Mesodermal cell (in vitro differentiated cells): Measurements from ENCODE around the gene RWDD4.

Experiments
- H3K27ac ChIP-seq: 2 replicates; pipeline ENCODE4 v1.7.0; 2013; ENCODE audit warnings: mild to moderate bottlenecking, low read depth, low read length, moderate library complexity; ENCODE audit not compliant: severe bottlenecking
- H3K36me3 ChIP-seq: 2 replicates; pipeline ENCODE4 v1.7.1; 2013; ENCODE audit warnings: mild to moderate bottlenecking, low read length, moderate library complexity; ENCODE audit not compliant: control insufficient read depth, insufficient read depth
- H3K4me1 ChIP-seq: one replicate; pipeline ENCODE4 v1.7.1; 2013; ENCODE audit warnings: mild to moderate bottlenecking, low read length; ENCODE audit not compliant: insufficient read depth, control insufficient read depth, poor library complexity, severe bottlenecking
- H3K4me3 ChIP-seq: 2 replicates; pipeline ENCODE4 v1.7.0; 2013; ENCODE audit warnings: low read length, control low read depth, mild to moderate bottlenecking; ENCODE audit not compliant: insufficient read depth, poor library complexity, severe bottlenecking; ENCODE audit errors: extremely low read depth
- H3K9me3 ChIP-seq: 2 replicates; pipeline ENCODE4 v1.7.1; 2013; ENCODE audit warnings: mild to moderate bottlenecking, low read length, moderate library complexity; ENCODE audit not compliant: control insufficient read depth
- WGBS, 2 experiments: methylation state at CpG; one replicate each; pipeline ENCODE4 v1.1.5; 2013; ENCODE audit warnings: missing lambda C conversion rate in 2 of 2; ENCODE audit not compliant: insufficient coverage in 2 of 2; 5-methylcytosine and 5-hydroxymethylcytosine counted together

The RWDD4 gene

GRCh38 chr4:183620421-183620820 lies 38.6 kb downstream of the RWDD4 start:
- H3K4me1 ChIP-seq, result no peaks in the 10 kb centered on the region
- no peak overlapping the region for H3K27ac ChIP-seq
- no peak overlapping the region for H3K4me3 ChIP-seq
- no peaks in the 10 kb centered on the region for H3K9me3 ChIP-seq
- H3K36me3 ChIP-seq, result no peaks in the 10 kb centered on the region
- 100% methylated on average over 1 of the region's 2 CpGs for WGBS, 2 experiments

GRCh38 chr4:183618681-183619080 lies 40.3 kb downstream of the RWDD4 start:
- Histone ChIP-seq H3K4me1 (no peaks in the 10 kb centered on the region), H3K9me3 (no peaks in the 10 kb centered on the region), H3K4me3 (no peak overlapping the region), H3K36me3 (no peaks in the 10 kb centered on the region), H3K27ac (no peak overlapping the region)
- 83 to 94% methylated on average over 3 of the region's 4 CpGs for WGBS, 2 experiments

GRCh38 chr4:183617075-183617474 lies 41.9 kb downstream of the RWDD4 start:
- no peaks in the 10 kb centered on the region for H3K9me3 ChIP-seq
- H3K4me3 ChIP-seq, result no peak overlapping the region
- no peak overlapping the region for H3K27ac ChIP-seq
- 98 to 100% methylated on average over 2 of the region's 2 CpGs for WGBS, 2 experiments
- no peaks in the 10 kb centered on the region for H3K36me3 ChIP-seq
- H3K4me1 ChIP-seq, result no peaks in the 10 kb centered on the region

- Histone ChIP-seq H3K4me1 (no peaks in the 10 kb centered on the region), H3K36me3 (no peaks in the 10 kb centered on the region), H3K27ac (no peak overlapping the region), H3K4me3 (no peak overlapping the region), H3K9me3 (no peaks in the 10 kb centered on the region)
- WGBS, 2 experiments, result 86 to 87% methylated on average over 16 to 20 of the region's 20 CpGs
These were observed 46.4 kb downstream of the RWDD4 start for GRCh38 chr4:183612329-183613250.

- H3K4me3 ChIP-seq, result no peak overlapping the region
- no peak overlapping the region for H3K27ac ChIP-seq
- no peaks in the 10 kb centered on the region for H3K9me3 ChIP-seq
- no peaks in the 10 kb centered on the region for H3K36me3 ChIP-seq
- 91% methylated on average over 5 of the region's 15 CpGs; no CpG with 5 or more reads in 1 of the 2 experiments for WGBS, 2 experiments
- H3K4me1 ChIP-seq, result no peaks in the 10 kb centered on the region
These were observed 47.7 kb downstream of the RWDD4 start for GRCh38 chr4:183611210-183611830.

- Histone ChIP-seq H3K4me3 (no peak overlapping the region), H3K9me3 (no peaks in the 10 kb centered on the region), H3K27ac (no peak overlapping the region), H3K36me3 (no peaks in the 10 kb centered on the region), H3K4me1 (no peaks in the 10 kb centered on the region)
- WGBS, 2 experiments, result 92 to 97% methylated on average over 6 to 7 of the region's 7 CpGs
These were observed 48.4 kb downstream of the RWDD4 start for GRCh38 chr4:183610613-183611012.

- Histone ChIP-seq H3K36me3 (no peaks in the 10 kb centered on the region), H3K27ac (no peak overlapping the region), H3K4me1 (no peaks in the 10 kb centered on the region), H3K4me3 (no peak overlapping the region), H3K9me3 (no peaks in the 10 kb centered on the region)
- 86 to 100% methylated on average over 2 of the region's 2 CpGs for WGBS, 2 experiments
These were observed 49.0 kb downstream of the RWDD4 start for GRCh38 chr4:183610033-183610432.

GRCh38 chr4:183609151-183609550 lies 49.8 kb downstream of the RWDD4 start:
- H3K9me3 ChIP-seq, result no peaks in the 10 kb centered on the region
- no peaks in the 10 kb centered on the region for H3K36me3 ChIP-seq
- 92% methylated on average over 5 to 6 of the region's 9 CpGs for WGBS, 2 experiments
- no peak overlapping the region for H3K27ac ChIP-seq
- no peak overlapping the region for H3K4me3 ChIP-seq
- no peaks in the 10 kb centered on the region for H3K4me1 ChIP-seq

GRCh38 chr4:183607894-183608293 lies 51.1 kb downstream of the RWDD4 start:
- no peak overlapping the region for H3K27ac ChIP-seq
- 93 to 100% methylated on average over 2 to 3 of the region's 4 CpGs for WGBS, 2 experiments
- no peak overlapping the region for H3K4me3 ChIP-seq
- no peaks in the 10 kb centered on the region for H3K9me3 ChIP-seq
- no peaks in the 10 kb centered on the region for H3K36me3 ChIP-seq
- no peaks in the 10 kb centered on the region for H3K4me1 ChIP-seq

GRCh38 chr4:183602557-183603027 lies 56.4 kb downstream of the RWDD4 start:
- H3K4me1 ChIP-seq, result no peaks in the 10 kb centered on the region
- no peaks in the 10 kb centered on the region for H3K36me3 ChIP-seq
- 50 to 87% methylated on average over 1 to 4 of the region's 6 CpGs for WGBS, 2 experiments
- no peak overlapping the region for H3K4me3 ChIP-seq
- no peak overlapping the region for H3K27ac ChIP-seq
- H3K9me3 ChIP-seq, result no peaks in the 10 kb centered on the region

GRCh38 chr4:183601381-183601780 lies 57.6 kb downstream of the RWDD4 start:
- WGBS, 2 experiments, result 100% methylated on average over 1 of the region's 1 CpG
- Histone ChIP-seq H3K4me3 (no peak overlapping the region), H3K4me1 (no peaks in the 10 kb centered on the region), H3K27ac (no peak overlapping the region), H3K9me3 (no peaks in the 10 kb centered on the region), H3K36me3 (no peaks in the 10 kb centered on the region)
